ENCODE data around the gene ADCY10.

GRCh38 chr1:167797015-167797414 is 116.9 kb downstream of the ADCY10 start:
- TF ChIP-seq CTCF (IDR thresholded peaks at IDR 0.05) (no peak), POLR2A (IDR thresholded peaks at IDR 0.05) (no peak), POLR2AphosphoS5 (IDR thresholded peaks at IDR 0.05) (peak; percentile 65 to 85 (median 74)), EP300 (IDR thresholded peaks at IDR 0.05) (peak in 1 of 4 donors; percentile 40)

Data from sigmoid colon (tissue), 4 donors.